ENCODE measurements around the gene MMP2.

The MMP2 gene

GRCh38 chr16:55469821-55470532 is 9.0 kb upstream of the MMP2 start:
- no peak for DNase-seq

- no peak for DNase-seq
These were observed 8.2 kb upstream of the MMP2 start for GRCh38 chr16:55470533-55471371.

- no peak for DNase-seq
These were observed 7.4 kb upstream of the MMP2 start for GRCh38 chr16:55471448-55472097.

- DNase-seq = no peak
These were observed 5.4 kb upstream of the MMP2 start for GRCh38 chr16:55473587-55473986.

- DNase-seq = no peak
These were observed 4.2 kb upstream of the MMP2 start for GRCh38 chr16:55474821-55475220.

- no peak for DNase-seq
These were observed 3.1 kb upstream of the MMP2 start for GRCh38 chr16:55475919-55476318.

GRCh38 chr16:55476625-55477533 is 2.1 kb upstream of the MMP2 start:
- DNase-seq = no peak

GRCh38 chr16:55477736-55478135 is 1.3 kb upstream of the MMP2 start:
- no peak for DNase-seq

GRCh38 chr16:55479430-55480140 is 587 bp downstream of the MMP2 start:
- DNase-seq = no peak

GRCh38 chr16:55480228-55480655 is 1.2 kb downstream of the MMP2 start:
- DNase-seq = no peak

GRCh38 chr16:55481023-55481422 is 2.0 kb downstream of the MMP2 start:
- no peak for DNase-seq

- DNase-seq = no peak
These were observed 3.1 kb downstream of the MMP2 start for GRCh38 chr16:55482056-55482455.

- no peak for DNase-seq
These were observed 8.2 kb downstream of the MMP2 start for GRCh38 chr16:55487048-55487803.

GRCh38 chr16:55488306-55488705 is 9.3 kb downstream of the MMP2 start:
- no peak for DNase-seq

GRCh38 chr16:55489119-55489955 is 10.3 kb downstream of the MMP2 start:
- no peak for DNase-seq

GRCh38 chr16:55489956-55490265 is 10.9 kb downstream of the MMP2 start:
- no peak for DNase-seq

- DNase-seq = no peak
These were observed 11.3 kb downstream of the MMP2 start for GRCh38 chr16:55490301-55490700.

- no peak for DNase-seq
These were observed 12.7 kb downstream of the MMP2 start for GRCh38 chr16:55491691-55492090.

- DNase-seq = no peak
These were observed 13.9 kb downstream of the MMP2 start for GRCh38 chr16:55492756-55493380.

GRCh38 chr16:55494994-55495421 is 16.0 kb downstream of the MMP2 start:
- DNase-seq = no peak
